Measurements from ENCODE around the gene SMCO1.
"Not testable (repeated sequence)": the region's sequence is repeated elsewhere in the genome, so short reads cannot be mapped to it uniquely, and the experiment has no call there.

The SMCO1 gene

GRCh38 chr3:196472286-196472685 is 42.9 kb downstream of the SMCO1 start:
- TF ChIP-seq PRDM1 (tag by site-specific recombination; IDR thresholded peaks at IDR 0.05) (no peak), ZBTB8A (tag by site-specific recombination; IDR thresholded peaks at IDR 0.05) (no peak), ZNF701 (tag by site-specific recombination; IDR thresholded peaks at IDR 0.05) (no peak), KLF10 (tag by site-specific recombination; IDR thresholded peaks at IDR 0.05) (no peak)
- TF ChIP-seq, protein P1, sequence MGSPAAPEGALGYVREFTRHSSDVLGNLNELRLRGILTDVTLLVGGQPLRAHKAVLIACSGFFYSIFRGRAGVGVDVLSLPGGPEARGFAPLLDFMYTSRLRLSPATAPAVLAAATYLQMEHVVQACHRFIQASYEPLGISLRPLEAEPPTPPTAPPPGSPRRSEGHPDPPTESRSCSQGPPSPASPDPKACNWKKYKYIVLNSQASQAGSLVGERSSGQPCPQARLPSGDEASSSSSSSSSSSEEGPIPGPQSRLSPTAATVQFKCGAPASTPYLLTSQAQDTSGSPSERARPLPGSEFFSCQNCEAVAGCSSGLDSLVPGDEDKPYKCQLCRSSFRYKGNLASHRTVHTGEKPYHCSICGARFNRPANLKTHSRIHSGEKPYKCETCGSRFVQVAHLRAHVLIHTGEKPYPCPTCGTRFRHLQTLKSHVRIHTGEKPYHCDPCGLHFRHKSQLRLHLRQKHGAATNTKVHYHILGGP (tag by site-specific recombination; IDR thresholded peaks at IDR 0.05): no peak
- TF ChIP-seq, protein P2, sequence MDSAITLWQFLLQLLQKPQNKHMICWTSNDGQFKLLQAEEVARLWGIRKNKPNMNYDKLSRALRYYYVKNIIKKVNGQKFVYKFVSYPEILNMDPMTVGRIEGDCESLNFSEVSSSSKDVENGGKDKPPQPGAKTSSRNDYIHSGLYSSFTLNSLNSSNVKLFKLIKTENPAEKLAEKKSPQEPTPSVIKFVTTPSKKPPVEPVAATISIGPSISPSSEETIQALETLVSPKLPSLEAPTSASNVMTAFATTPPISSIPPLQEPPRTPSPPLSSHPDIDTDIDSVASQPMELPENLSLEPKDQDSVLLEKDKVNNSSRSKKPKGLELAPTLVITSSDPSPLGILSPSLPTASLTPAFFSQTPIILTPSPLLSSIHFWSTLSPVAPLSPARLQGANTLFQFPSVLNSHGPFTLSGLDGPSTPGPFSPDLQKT (IDR thresholded peaks at IDR 0.05; ENCODE audit: borderline replicate concordance, low read depth, low read length): no peak
- ChIA-PET POLR2A (no interaction called here), CTCF (no interaction called here)
- no peak overlapping the region for H3K27ac ChIP-seq (ENCODE audit: extremely low read depth, low read depth, low read length)
- no peaks in the 10 kb centered on the region for H3K9me3 ChIP-seq (ENCODE audit: control insufficient read depth, insufficient read depth, low read depth, low read length)
- no peaks in the 10 kb centered on the region for H3K4me1 ChIP-seq (ENCODE audit: control insufficient read depth, insufficient read depth, low read length)
- H3K4me3 ChIP-seq (ENCODE audit: low read depth, low read length): no peak overlapping the region
- H3K36me3 ChIP-seq (ENCODE audit: control insufficient read depth in 2 of 2, insufficient read depth in 1 of 2, low read length in 2 of 2): peaks cover 5 to 60% of the 10 kb centered on the region in 2 experiments

DNA sequence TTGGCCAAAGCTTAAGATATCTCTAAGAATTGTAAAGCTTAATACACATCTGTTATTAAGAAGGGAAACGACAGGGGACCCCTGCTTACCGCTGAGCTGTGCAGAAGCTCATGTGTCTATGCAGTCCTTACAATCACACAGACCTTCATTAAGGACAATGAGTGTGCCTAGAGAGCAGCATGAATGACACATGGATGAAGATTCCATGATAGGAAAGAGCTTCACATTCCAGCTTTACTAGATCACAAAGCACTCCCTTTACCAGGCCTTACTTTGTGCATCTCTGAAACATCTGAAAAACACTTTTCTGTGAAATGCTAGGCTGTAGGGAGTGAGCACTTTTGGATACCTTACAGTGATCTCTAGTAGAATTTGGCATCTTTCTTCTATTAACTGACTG is 43.6 kb downstream of the SMCO1 start:
- Histone ChIP-seq H3K9me3 (ENCODE audit: control insufficient read depth, insufficient read depth, low read depth, low read length) (no peaks in the 10 kb centered on the region), H3K27ac (ENCODE audit: extremely low read depth, low read depth, low read length) (no peak overlapping the region), H3K36me3 (ENCODE audit: control insufficient read depth in 2 of 2, insufficient read depth in 1 of 2, low read length in 2 of 2) (peaks cover 3 to 55% of the 10 kb centered on the region in 2 experiments; a peak in 2 of 3 replicates), H3K4me1 (ENCODE audit: control insufficient read depth, insufficient read depth, low read length) (no peaks in the 10 kb centered on the region), H3K4me3 (ENCODE audit: low read depth, low read length) (no peak overlapping the region)
- ChIA-PET POLR2A (no interaction called here), CTCF (no interaction called here)
- TF ChIP-seq ZNF510 (tag by site-specific recombination; IDR thresholded peaks at IDR 0.05; ENCODE audit: insufficient replicate concordance): no peak
- TF ChIP-seq ZNF221 (tag by site-specific recombination; IDR thresholded peaks at IDR 0.05; ENCODE audit: borderline replicate concordance): no peak
- TF ChIP-seq ZNF274 (IDR thresholded peaks at IDR 0.05; ENCODE audit: low read length): no peak
- TF ChIP-seq ZNF274 (tag by site-specific recombination; IDR thresholded peaks at IDR 0.05; ENCODE audit: borderline replicate concordance): no peak

GRCh38 chr3:196470182-196470581 is 45.0 kb downstream of the SMCO1 start:
- peaks cover 3 to 51% of the 10 kb centered on the region in 2 experiments; a peak in 2 of 3 replicates for H3K36me3 ChIP-seq (ENCODE audit: control insufficient read depth in 2 of 2, insufficient read depth in 1 of 2, low read length in 2 of 2)
- H3K4me1 ChIP-seq (ENCODE audit: control insufficient read depth, insufficient read depth, low read length); H3K4me3 ChIP-seq (ENCODE audit: low read depth, low read length); H3K27ac ChIP-seq (ENCODE audit: extremely low read depth, low read depth, low read length); H3K9me3 ChIP-seq (ENCODE audit: control insufficient read depth, insufficient read depth, low read depth, low read length); POLR2A ChIA-PET; CTCF ChIA-PET: not testable (repeated sequence)

GRCh38 chr3:196463804-196464203 is 51.3 kb downstream of the SMCO1 start:
- ChIA-PET CTCF (no interaction called here), POLR2A (no interaction called here)
- peaks cover 0 to 2% of the 10 kb centered on the region in 2 experiments; a peak in 2 of 3 replicates for H3K36me3 ChIP-seq (ENCODE audit: control insufficient read depth in 2 of 2, insufficient read depth in 1 of 2, low read length in 2 of 2)
- no peaks in the 10 kb centered on the region for H3K4me1 ChIP-seq (ENCODE audit: control insufficient read depth, insufficient read depth, low read length)
- H3K4me3 ChIP-seq (ENCODE audit: low read depth, low read length): no peak overlapping the region
- no peaks in the 10 kb centered on the region for H3K9me3 ChIP-seq (ENCODE audit: control insufficient read depth, insufficient read depth, low read depth, low read length)
- H3K27ac ChIP-seq (ENCODE audit: extremely low read depth, low read depth, low read length): no peak overlapping the region
- TF ChIP-seq, protein P3, sequence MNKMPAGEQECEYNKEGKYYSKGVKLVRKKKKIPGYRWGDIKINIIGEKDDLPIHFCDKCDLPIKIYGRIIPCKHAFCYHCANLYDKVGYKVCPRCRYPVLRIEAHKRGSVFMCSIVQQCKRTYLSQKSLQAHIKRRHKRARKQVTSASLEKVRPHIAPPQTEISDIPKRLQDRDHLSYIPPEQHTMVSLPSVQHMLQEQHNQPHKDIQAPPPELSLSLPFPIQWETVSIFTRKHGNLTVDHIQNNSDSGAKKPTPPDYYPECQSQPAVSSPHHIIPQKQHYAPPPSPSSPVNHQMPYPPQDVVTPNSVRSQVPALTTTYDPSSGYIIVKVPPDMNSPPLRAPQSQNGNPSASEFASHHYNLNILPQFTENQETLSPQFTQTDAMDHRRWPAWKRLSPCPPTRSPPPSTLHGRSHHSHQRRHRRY (tag by site-specific recombination; IDR thresholded peaks at IDR 0.05): no peak
- TF ChIP-seq ZNF658 (tag by site-specific recombination; IDR thresholded peaks at IDR 0.05) (no peak), ZNF394 (tag by site-specific recombination; IDR thresholded peaks at IDR 0.05; ENCODE audit: borderline replicate concordance) (no peak), ZBTB6 (tag by site-specific recombination; IDR thresholded peaks at IDR 0.05) (no peak), GLI4 (tag by site-specific recombination; IDR thresholded peaks at IDR 0.05) (no peak), ZNF560 (tag by site-specific recombination; IDR thresholded peaks at IDR 0.05; ENCODE audit: borderline replicate concordance) (no peak), ZNF843 (tag by site-specific recombination; IDR thresholded peaks at IDR 0.05) (no peak), ZNF555 (tag by site-specific recombination; conservative IDR thresholded peaks at IDR 0.05) (no peak), ZNF621 (tag by site-specific recombination; IDR thresholded peaks at IDR 0.05) (no peak)
- TF ChIP-seq, protein P4, sequence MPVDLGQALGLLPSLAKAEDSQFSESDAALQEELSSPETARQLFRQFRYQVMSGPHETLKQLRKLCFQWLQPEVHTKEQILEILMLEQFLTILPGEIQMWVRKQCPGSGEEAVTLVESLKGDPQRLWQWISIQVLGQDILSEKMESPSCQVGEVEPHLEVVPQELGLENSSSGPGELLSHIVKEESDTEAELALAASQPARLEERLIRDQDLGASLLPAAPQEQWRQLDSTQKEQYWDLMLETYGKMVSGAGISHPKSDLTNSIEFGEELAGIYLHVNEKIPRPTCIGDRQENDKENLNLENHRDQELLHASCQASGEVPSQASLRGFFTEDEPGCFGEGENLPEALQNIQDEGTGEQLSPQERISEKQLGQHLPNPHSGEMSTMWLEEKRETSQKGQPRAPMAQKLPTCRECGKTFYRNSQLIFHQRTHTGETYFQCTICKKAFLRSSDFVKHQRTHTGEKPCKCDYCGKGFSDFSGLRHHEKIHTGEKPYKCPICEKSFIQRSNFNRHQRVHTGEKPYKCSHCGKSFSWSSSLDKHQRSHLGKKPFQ (tag by site-specific recombination; IDR thresholded peaks at IDR 0.05): no peak
